ENCODE data around the gene TGFBR2.

The TGFBR2 gene

DNA sequence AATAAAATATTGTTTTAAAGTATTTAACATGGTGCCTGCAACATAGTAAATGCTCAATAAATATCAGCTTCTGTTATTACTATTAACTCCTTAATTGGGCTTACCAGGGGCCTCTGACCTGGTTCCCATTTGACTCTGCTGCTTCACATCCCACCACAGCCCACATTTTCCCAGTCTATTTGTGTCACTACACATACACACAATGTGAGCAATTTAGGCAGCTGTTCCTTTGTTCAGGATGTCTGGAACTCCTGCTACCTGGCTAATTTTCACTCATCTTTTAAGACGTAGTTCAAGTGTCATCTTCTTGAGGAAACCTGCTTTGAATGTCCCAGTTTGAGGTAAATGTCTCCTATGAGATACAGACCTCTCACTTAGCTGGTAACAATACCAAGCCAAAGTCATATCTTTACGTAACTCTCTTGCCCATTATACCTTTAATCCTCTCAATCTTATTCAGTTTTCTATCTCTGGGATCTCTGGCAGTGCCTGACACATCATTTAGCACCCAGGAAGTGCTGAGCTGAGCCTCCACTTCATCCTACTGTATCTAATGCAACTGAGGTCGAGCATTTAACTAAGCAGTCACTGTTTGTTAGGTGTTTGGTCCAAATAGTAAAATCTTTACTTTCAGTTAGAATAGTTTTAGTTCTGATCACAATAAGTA lies 4.4 kb downstream of the TGFBR2 start:
- Histone ChIP-seq H3K79me1 (ENCODE audit: low read length) (peaks cover 19% of the 10 kb centered on the region), H4K91ac (ENCODE audit: low read depth, low read length) (no peak overlapping the region), H3K9me3 (ENCODE audit: insufficient read depth, low read depth, low read length) (no peaks in the 10 kb centered on the region), H3K27me3 (ENCODE audit: insufficient read depth, low read length) (no peaks in the 10 kb centered on the region), H3K4me2 (ENCODE audit: low read length) (no peak overlapping the region), H2AK5ac (ENCODE audit: low read length) (no peak overlapping the region), H3K9ac (ENCODE audit: low read length) (no peak overlapping the region), H4K8ac (ENCODE audit: low read depth, low read length) (no peak overlapping the region), H2BK120ac (ENCODE audit: insufficient read depth, low read length, poor library complexity) (no peak overlapping the region), H4K12ac (ENCODE audit: low read depth, low read length) (no peak overlapping the region), H3K23ac (ENCODE audit: low read length) (no peak overlapping the region), H3K36me3 (ENCODE audit: control insufficient read depth in 1 of 2, insufficient read depth in 2 of 2, low read length in 2 of 2) (no peaks in the 10 kb centered on the region), H3K4me3 (ENCODE audit: low read depth, low read length) (no peak overlapping the region), H3K79me2 (ENCODE audit: control insufficient read depth, insufficient read depth, low read length, poor library complexity) (peaks cover 26% of the 10 kb centered on the region), H3K18ac (ENCODE audit: low read length) (no peak overlapping the region), H2BK5ac (ENCODE audit: low read depth, low read length, poor library complexity) (no peak overlapping the region), H3K27ac (ENCODE audit: low read depth, low read length) (no peak overlapping the region), H3K4ac (ENCODE audit: low read depth, low read length) (peak overlapping the region; percentile 75), H3K4me1 (ENCODE audit: control insufficient read depth in 1 of 2, insufficient read depth in 2 of 2, low read length in 2 of 2) (peaks cover 8 to 22% of the 10 kb centered on the region in 2 experiments), H2AFZ (ENCODE audit: insufficient read depth, low read length, poor library complexity) (no peak overlapping the region), H2BK12ac (ENCODE audit: low read length) (no peak overlapping the region), H3K14ac (ENCODE audit: low read length) (no peak overlapping the region)
- WGBS (ENCODE audit: extremely low coverage, insufficient coverage, insufficient read length): no CpG with 5 or more reads among the region's 3 CpGs
- DNase-seq: no peak

DNA sequence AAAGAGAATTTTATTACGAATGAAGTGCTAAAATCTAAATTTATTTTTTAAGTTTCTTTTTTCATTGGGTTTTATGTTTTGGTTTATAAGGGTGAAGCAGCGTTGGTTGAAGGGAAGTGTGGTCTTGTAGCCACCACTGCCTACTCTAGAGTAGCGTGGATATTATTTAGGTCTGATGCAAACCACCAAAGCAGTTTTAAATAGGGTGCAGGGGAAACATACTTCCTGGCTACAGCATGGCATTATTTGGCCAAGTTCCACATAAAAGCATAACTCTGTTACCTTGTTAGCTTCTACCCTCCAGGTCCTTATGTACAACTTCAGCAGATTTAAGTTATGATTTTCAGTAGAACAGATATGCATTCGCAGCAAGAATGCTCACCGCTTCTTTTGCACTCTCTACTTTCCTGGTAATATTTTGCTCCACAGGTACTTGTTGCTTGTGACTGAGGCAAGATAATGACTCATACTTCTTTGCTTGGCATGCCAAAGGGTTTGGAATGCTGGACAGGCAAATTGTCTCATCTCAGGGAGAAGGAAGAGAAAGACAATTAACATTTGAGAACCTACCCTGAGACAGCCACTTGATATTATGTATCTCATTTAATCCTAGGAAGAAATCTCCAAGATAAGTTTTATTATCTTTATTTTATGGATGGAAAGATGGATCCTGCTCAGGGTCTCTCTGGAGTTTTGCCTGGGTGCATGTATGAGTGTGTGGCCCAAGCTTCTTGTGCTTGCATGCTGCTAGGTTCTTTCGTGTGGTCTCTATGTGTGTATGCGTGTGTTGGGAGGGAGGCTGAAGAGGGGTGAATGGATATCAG lies 5.4 kb downstream of the TGFBR2 start:
- H2BK120ac ChIP-seq (ENCODE audit: insufficient read depth, low read length, poor library complexity): peak overlapping the region; percentile 44
- no CpG with 5 or more reads among the region's 7 CpGs for WGBS (ENCODE audit: extremely low coverage, insufficient coverage, insufficient read length)
- H3K9ac ChIP-seq (ENCODE audit: low read length): no peak overlapping the region
- H3K18ac ChIP-seq (ENCODE audit: low read length): no peak overlapping the region
- H2BK12ac ChIP-seq (ENCODE audit: low read length): peak overlapping the region; percentile 69
- H2AK5ac ChIP-seq (ENCODE audit: low read length): no peak overlapping the region
- H3K14ac ChIP-seq (ENCODE audit: low read length): no peak overlapping the region
- H3K4me2 ChIP-seq (ENCODE audit: low read length): peak overlapping the region; percentile 24
- H3K4me3 ChIP-seq (ENCODE audit: low read depth, low read length): no peak overlapping the region
- peak overlapping the region; percentile 76 for H3K27ac ChIP-seq (ENCODE audit: low read depth, low read length)
- no peak overlapping the region for H2AFZ ChIP-seq (ENCODE audit: insufficient read depth, low read length, poor library complexity)
- H3K79me1 ChIP-seq (ENCODE audit: low read length): peaks cover 13% of the 10 kb centered on the region
- H3K36me3 ChIP-seq (ENCODE audit: control insufficient read depth in 1 of 2, insufficient read depth in 2 of 2, low read length in 2 of 2): no peaks in the 10 kb centered on the region
- H4K8ac ChIP-seq (ENCODE audit: low read depth, low read length): no peak overlapping the region
- H4K91ac ChIP-seq (ENCODE audit: low read depth, low read length): no peak overlapping the region
- DNase-seq: peak; percentile 25 to 70
- no peaks in the 10 kb centered on the region for H3K27me3 ChIP-seq (ENCODE audit: insufficient read depth, low read length)
- H3K4ac ChIP-seq (ENCODE audit: low read depth, low read length): peak overlapping the region; percentile 90
- H2BK5ac ChIP-seq (ENCODE audit: low read depth, low read length, poor library complexity): peak overlapping the region; percentile 75
- no peak overlapping the region for H4K12ac ChIP-seq (ENCODE audit: low read depth, low read length)
- H3K4me1 ChIP-seq (ENCODE audit: control insufficient read depth in 1 of 2, insufficient read depth in 2 of 2, low read length in 2 of 2): peaks cover 8 to 23% of the 10 kb centered on the region in 2 experiments
- H3K9me3 ChIP-seq (ENCODE audit: insufficient read depth, low read depth, low read length): no peaks in the 10 kb centered on the region
- H3K79me2 ChIP-seq (ENCODE audit: control insufficient read depth, insufficient read depth, low read length, poor library complexity): peaks cover 23% of the 10 kb centered on the region
- H3K23ac ChIP-seq (ENCODE audit: low read length): no peak overlapping the region

DNA sequence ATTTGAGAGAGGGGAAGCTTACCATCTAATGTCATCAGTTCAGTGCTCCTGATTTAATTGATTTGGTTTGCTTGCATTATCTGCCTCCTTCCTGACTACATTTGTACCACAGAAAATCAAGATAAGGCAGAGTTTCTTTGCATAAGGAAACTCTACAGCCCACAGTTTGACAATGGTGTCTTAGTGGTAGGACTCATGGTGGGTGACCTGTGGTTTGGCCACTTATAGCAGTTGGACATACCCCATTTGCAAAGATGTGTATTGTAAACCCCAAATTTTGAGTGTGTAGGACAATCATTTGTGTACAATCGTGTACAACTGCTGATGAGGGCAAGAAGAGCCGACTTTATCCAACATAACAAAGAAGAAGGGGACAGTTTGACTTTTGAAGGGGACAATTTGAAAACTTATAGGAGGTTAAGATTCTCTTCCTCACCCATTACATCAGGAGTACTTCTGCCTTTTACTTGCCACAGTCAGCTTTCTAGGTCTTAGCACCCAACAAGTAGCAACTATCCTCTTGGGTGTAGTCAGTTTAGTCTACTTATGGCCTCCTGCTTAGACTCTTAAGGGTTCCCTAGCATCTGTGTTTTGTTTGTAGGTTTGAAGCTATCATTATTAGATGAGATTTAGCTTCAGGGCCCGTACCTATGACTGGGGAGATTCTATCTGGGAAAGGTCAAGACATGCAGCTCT lies 6.2 kb downstream of the TGFBR2 start:
- peak overlapping the region; percentile 60 for H2BK5ac ChIP-seq (ENCODE audit: low read depth, low read length, poor library complexity)
- DNase-seq: no peak
- no peak overlapping the region for H4K8ac ChIP-seq (ENCODE audit: low read depth, low read length)
- peak overlapping the region; percentile 42 for H4K91ac ChIP-seq (ENCODE audit: low read depth, low read length)
- H3K27me3 ChIP-seq (ENCODE audit: insufficient read depth, low read length): no peaks in the 10 kb centered on the region
- peaks cover 16% of the 10 kb centered on the region for H3K79me2 ChIP-seq (ENCODE audit: control insufficient read depth, insufficient read depth, low read length, poor library complexity)
- no peak overlapping the region for H3K4me3 ChIP-seq (ENCODE audit: low read depth, low read length)
- no peak overlapping the region for H3K18ac ChIP-seq (ENCODE audit: low read length)
- no peak overlapping the region for H4K12ac ChIP-seq (ENCODE audit: low read depth, low read length)
- H2AK5ac ChIP-seq (ENCODE audit: low read length): peak overlapping the region; percentile 72
- H3K23ac ChIP-seq (ENCODE audit: low read length): no peak overlapping the region
- no peaks in the 10 kb centered on the region for H3K36me3 ChIP-seq (ENCODE audit: control insufficient read depth in 1 of 2, insufficient read depth in 2 of 2, low read length in 2 of 2)
- no peak overlapping the region for H3K9ac ChIP-seq (ENCODE audit: low read length)
- H3K4ac ChIP-seq (ENCODE audit: low read depth, low read length): peak overlapping the region; percentile 65
- peak overlapping the region; percentile 50 for H3K27ac ChIP-seq (ENCODE audit: low read depth, low read length)
- peaks cover 7% of the 10 kb centered on the region for H3K79me1 ChIP-seq (ENCODE audit: low read length)
- no peaks in the 10 kb centered on the region for H3K9me3 ChIP-seq (ENCODE audit: insufficient read depth, low read depth, low read length)
- no peak overlapping the region for H2BK12ac ChIP-seq (ENCODE audit: low read length)
- H3K14ac ChIP-seq (ENCODE audit: low read length): no peak overlapping the region
- H2BK120ac ChIP-seq (ENCODE audit: insufficient read depth, low read length, poor library complexity): peak overlapping the region; percentile 71
- H2AFZ ChIP-seq (ENCODE audit: insufficient read depth, low read length, poor library complexity): no peak overlapping the region
- no peak overlapping the region for H3K4me2 ChIP-seq (ENCODE audit: low read length)
- peaks cover 8 to 23% of the 10 kb centered on the region in 2 experiments for H3K4me1 ChIP-seq (ENCODE audit: control insufficient read depth in 1 of 2, insufficient read depth in 2 of 2, low read length in 2 of 2)
- WGBS (ENCODE audit: extremely low coverage, insufficient coverage, insufficient read length): no CpG with 5 or more reads among the region's 3 CpGs

DNA sequence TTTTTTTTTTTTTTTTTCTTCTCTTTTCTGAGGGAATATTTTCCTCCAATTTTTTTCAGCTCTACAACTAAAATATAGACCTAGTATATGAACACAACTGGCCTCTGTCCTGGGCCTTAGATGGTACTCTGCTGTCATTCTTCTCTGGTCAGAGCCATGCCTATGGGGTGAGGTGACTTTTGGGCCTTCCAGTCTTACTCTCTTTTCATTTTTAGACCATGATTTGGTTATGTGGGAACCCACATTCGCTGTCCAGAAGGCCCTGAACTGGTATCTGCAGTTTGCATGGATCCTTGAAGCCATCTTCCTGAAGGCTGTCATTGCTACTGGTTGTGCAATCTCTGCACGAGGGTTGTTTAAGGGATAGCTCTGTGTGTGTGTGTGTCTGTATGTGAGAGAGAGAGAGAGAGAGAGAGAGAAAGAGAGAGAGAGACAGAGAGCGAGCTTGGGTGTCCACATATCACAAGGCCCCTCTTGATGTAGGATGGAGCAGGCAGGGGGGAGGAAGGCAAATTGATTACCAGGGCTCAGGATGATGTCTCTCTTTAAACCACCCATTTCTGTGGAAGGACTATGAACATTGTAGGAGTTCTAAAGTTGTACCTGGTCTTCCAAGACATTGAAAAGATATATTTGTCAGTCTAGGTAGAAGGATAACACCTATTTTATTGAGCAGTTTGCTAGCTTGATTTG lies 6.9 kb downstream of the TGFBR2 start:
- Histone ChIP-seq H2AFZ (ENCODE audit: insufficient read depth, low read length, poor library complexity) (no peak overlapping the region), H2BK5ac (ENCODE audit: low read depth, low read length, poor library complexity) (no peak overlapping the region), H4K8ac (ENCODE audit: low read depth, low read length) (peak overlapping the region; percentile 31), H3K14ac (ENCODE audit: low read length) (peak overlapping the region; percentile 4), H4K91ac (ENCODE audit: low read depth, low read length) (peak overlapping the region; percentile 48), H3K4me1 (ENCODE audit: control insufficient read depth in 1 of 2, insufficient read depth in 2 of 2, low read length in 2 of 2) (peaks cover 8 to 19% of the 10 kb centered on the region in 2 experiments), H3K23ac (ENCODE audit: low read length) (no peak overlapping the region), H3K27me3 (ENCODE audit: insufficient read depth, low read length) (no peaks in the 10 kb centered on the region), H3K18ac (ENCODE audit: low read length) (no peak overlapping the region), H3K36me3 (ENCODE audit: control insufficient read depth in 1 of 2, insufficient read depth in 2 of 2, low read length in 2 of 2) (peaks cover 0 to 2% of the 10 kb centered on the region in 2 experiments), H3K4ac (ENCODE audit: low read depth, low read length) (peak overlapping the region; percentile 87), H2BK12ac (ENCODE audit: low read length) (peak overlapping the region; percentile 70), H3K79me2 (ENCODE audit: control insufficient read depth, insufficient read depth, low read length, poor library complexity) (peaks cover 13% of the 10 kb centered on the region), H3K4me2 (ENCODE audit: low read length) (peak overlapping the region; percentile 20), H2BK120ac (ENCODE audit: insufficient read depth, low read length, poor library complexity) (peak overlapping the region; percentile 59), H3K27ac (ENCODE audit: low read depth, low read length) (peak overlapping the region; percentile 55), H3K4me3 (ENCODE audit: low read depth, low read length) (no peak overlapping the region), H4K12ac (ENCODE audit: low read depth, low read length) (no peak overlapping the region), H3K9me3 (ENCODE audit: insufficient read depth, low read depth, low read length) (no peaks in the 10 kb centered on the region), H2AK5ac (ENCODE audit: low read length) (no peak overlapping the region), H3K9ac (ENCODE audit: low read length) (no peak overlapping the region), H3K79me1 (ENCODE audit: low read length) (peaks cover 7% of the 10 kb centered on the region)
- no peak for DNase-seq
- WGBS (ENCODE audit: extremely low coverage, insufficient coverage, insufficient read length): no CpG with 5 or more reads among the region's 3 CpGs
